Neural cell (in vitro differentiated cells): ENCODE measurements around the gene SLC4A8.

ENCODE experiments used
- EP300 ChIP-seq: fragments of 450-650 bp; conservative IDR thresholded peaks from 2 replicates; pipeline ENCODE4 v1.6.1; 2014; ENCODE audit warnings: antibody characterized with exemption, mild to moderate bottlenecking, moderate library complexity; ENCODE audit not compliant: poor library complexity, severe bottlenecking
- EZH2 ChIP-seq: fragments of 200-600, 300-800 bp; shearing (Covaris generic), sonication (generic); IDR thresholded peaks from 2 replicates; pipeline ENCODE4 v1.6.1; 2014; ENCODE audit warnings: antibody characterized with exemption, low read length, borderline replicate concordance, mild to moderate bottlenecking; ENCODE audit not compliant: insufficient read depth, poor library complexity, severe bottlenecking
- MXI1 ChIP-seq: fragments of 450-650 bp; conservative IDR thresholded peaks from 2 replicates; pipeline ENCODE4 v1.6.1; 2014; ENCODE audit warnings: antibody characterized with exemption, mild to moderate bottlenecking; ENCODE audit not compliant: poor library complexity, severe bottlenecking
- POLR2AphosphoS5 ChIP-seq: IDR thresholded peaks from 2 replicates; pipeline ENCODE4 v1.6.1; 2012
- RAD21 ChIP-seq: fragments of 450-650 bp; conservative IDR thresholded peaks from 2 replicates; pipeline ENCODE4 v1.6.1; 2014; ENCODE audit warnings: antibody characterized with exemption, mild to moderate bottlenecking, moderate library complexity
- SMC3 ChIP-seq: fragments of 450-650 bp; conservative IDR thresholded peaks from 2 replicates; pipeline ENCODE4 v1.6.1; 2014; ENCODE audit warnings: antibody characterized with exemption, mild to moderate bottlenecking, moderate library complexity; ENCODE audit not compliant: poor library complexity
- TAF1 ChIP-seq: IDR thresholded peaks from 2 replicates; pipeline ENCODE4 v1.6.1; 2012; ENCODE audit warnings: low read depth
- TF ChIP-seq, protein P1 (sequence below): fragments of 450-650 bp; IDR thresholded peaks from 2 replicates; pipeline ENCODE4 v1.5.1; 2014; ENCODE audit warnings: antibody characterized with exemption, mild to moderate bottlenecking, moderate library complexity; ENCODE audit not compliant: poor library complexity, severe bottlenecking
- TF ChIP-seq, protein P2 (sequence below): IDR thresholded peaks from 2 replicates; pipeline ENCODE4 v1.6.1; 2012; ENCODE audit warnings: borderline replicate concordance

DNA sequence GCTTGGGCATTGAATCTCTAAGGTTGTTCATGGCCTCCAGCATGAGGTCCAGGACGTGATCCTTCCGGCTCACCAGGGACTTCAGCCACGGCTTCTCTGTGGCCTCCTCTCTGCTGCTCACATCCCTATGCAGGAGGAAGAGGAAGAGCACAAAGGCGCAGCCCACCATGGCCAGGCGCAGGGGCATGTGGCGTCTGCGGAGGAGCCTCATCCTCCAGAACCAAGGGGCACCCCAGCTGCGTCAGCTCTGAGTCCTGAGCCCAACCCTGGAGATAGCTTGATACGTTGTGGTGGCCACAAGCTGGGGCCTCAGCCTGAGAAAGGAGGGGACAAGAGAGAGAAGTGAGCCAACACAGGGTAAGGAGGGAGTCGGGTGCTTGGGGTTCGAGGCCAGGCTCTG lies 45.1 kb upstream of the SLC4A8 start:
- TF ChIP-seq, protein P1, sequence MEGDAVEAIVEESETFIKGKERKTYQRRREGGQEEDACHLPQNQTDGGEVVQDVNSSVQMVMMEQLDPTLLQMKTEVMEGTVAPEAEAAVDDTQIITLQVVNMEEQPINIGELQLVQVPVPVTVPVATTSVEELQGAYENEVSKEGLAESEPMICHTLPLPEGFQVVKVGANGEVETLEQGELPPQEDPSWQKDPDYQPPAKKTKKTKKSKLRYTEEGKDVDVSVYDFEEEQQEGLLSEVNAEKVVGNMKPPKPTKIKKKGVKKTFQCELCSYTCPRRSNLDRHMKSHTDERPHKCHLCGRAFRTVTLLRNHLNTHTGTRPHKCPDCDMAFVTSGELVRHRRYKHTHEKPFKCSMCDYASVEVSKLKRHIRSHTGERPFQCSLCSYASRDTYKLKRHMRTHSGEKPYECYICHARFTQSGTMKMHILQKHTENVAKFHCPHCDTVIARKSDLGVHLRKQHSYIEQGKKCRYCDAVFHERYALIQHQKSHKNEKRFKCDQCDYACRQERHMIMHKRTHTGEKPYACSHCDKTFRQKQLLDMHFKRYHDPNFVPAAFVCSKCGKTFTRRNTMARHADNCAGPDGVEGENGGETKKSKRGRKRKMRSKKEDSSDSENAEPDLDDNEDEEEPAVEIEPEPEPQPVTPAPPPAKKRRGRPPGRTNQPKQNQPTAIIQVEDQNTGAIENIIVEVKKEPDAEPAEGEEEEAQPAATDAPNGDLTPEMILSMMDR = no peak
- TF ChIP-seq, protein P2, sequence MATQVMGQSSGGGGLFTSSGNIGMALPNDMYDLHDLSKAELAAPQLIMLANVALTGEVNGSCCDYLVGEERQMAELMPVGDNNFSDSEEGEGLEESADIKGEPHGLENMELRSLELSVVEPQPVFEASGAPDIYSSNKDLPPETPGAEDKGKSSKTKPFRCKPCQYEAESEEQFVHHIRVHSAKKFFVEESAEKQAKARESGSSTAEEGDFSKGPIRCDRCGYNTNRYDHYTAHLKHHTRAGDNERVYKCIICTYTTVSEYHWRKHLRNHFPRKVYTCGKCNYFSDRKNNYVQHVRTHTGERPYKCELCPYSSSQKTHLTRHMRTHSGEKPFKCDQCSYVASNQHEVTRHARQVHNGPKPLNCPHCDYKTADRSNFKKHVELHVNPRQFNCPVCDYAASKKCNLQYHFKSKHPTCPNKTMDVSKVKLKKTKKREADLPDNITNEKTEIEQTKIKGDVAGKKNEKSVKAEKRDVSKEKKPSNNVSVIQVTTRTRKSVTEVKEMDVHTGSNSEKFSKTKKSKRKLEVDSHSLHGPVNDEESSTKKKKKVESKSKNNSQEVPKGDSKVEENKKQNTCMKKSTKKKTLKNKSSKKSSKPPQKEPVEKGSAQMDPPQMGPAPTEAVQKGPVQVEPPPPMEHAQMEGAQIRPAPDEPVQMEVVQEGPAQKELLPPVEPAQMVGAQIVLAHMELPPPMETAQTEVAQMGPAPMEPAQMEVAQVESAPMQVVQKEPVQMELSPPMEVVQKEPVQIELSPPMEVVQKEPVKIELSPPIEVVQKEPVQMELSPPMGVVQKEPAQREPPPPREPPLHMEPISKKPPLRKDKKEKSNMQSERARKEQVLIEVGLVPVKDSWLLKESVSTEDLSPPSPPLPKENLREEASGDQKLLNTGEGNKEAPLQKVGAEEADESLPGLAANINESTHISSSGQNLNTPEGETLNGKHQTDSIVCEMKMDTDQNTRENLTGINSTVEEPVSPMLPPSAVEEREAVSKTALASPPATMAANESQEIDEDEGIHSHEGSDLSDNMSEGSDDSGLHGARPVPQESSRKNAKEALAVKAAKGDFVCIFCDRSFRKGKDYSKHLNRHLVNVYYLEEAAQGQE = no peak
- TF ChIP-seq MXI1 (no peak), EZH2 (no peak), POLR2AphosphoS5 (no peak), RAD21 (no peak), TAF1 (no peak), EP300 (no peak), SMC3 (no peak)
